SU-DHL-6 (cell line): ENCODE measurements around the gene HIBCH.

Experiments
- H2AFZ ChIP-seq: fragments of 200-600 bp; sonication (generic); 2 replicates; pipeline ENCODE4 v1.6.1; 2014; ENCODE audit warnings: low read depth, mild to moderate bottlenecking, moderate library complexity, mixed read lengths, antibody characterized with exemption, low read length; ENCODE audit not compliant: severe bottlenecking
- H3F3A ChIP-seq: fragments of 200-600 bp; shearing (Covaris generic); 2 replicates; pipeline ENCODE4 v1.6.0; 2016; ENCODE audit warnings: antibody characterized with exemption, mild to moderate bottlenecking; ENCODE audit not compliant: insufficient read depth
- H3K27ac ChIP-seq: fragments of 200-600 bp; sonication (generic); 2 replicates; pipeline ENCODE4 v1.5.1; 2016; ENCODE audit warnings: low read depth, mild to moderate bottlenecking, low read length, moderate library complexity, mixed read lengths
- H3K27me3 ChIP-seq: fragments of 200-600 bp; sonication (generic), shearing (Covaris generic); 2 replicates; pipeline ENCODE4 v1.6.0; 2014; ENCODE audit warnings: mild to moderate bottlenecking, low read length
- H3K36me3 ChIP-seq: fragments of 200-600 bp; sonication (generic); 2 replicates; pipeline ENCODE4 v1.6.1; 2014; ENCODE audit warnings: mild to moderate bottlenecking, low read length, mixed read lengths
- H3K4me2 ChIP-seq: fragments of 300-600, 200-600 bp; shearing (Covaris generic), sonication (generic); 2 replicates; pipeline ENCODE4 v1.6.0; 2014; ENCODE audit warnings: low read length, low read depth, mild to moderate bottlenecking; ENCODE audit not compliant: poor library complexity, severe bottlenecking
- H3K4me3 ChIP-seq: fragments of 200-600 bp; sonication (generic); 2 replicates; pipeline ENCODE4 v1.5.1; 2014; ENCODE audit warnings: antibody characterized with exemption, low read length, mild to moderate bottlenecking, mixed read lengths; ENCODE audit not compliant: insufficient read depth, poor library complexity, severe bottlenecking
- H3K79me2 ChIP-seq: fragments of 200-600 bp; sonication (generic); 2 replicates; pipeline ENCODE4 v1.6.1; 2014; ENCODE audit warnings: mild to moderate bottlenecking, low read length, moderate library complexity; ENCODE audit not compliant: insufficient read depth
- H3K9ac ChIP-seq: fragments of 200-600 bp; sonication (generic); 2 replicates; pipeline ENCODE4 v1.7.0; 2014; ENCODE audit warnings: mild to moderate bottlenecking, low read length
- H3K9me2 ChIP-seq: fragments of 200-600 bp; sonication (generic); replicated peaks from 2 replicates; pipeline ENCODE4 v1.6.1; 2014; ENCODE audit warnings: low read length; ENCODE audit not compliant: insufficient read depth
- H3K9me3 ChIP-seq: fragments of 200-600 bp; sonication (generic); 2 replicates; pipeline ENCODE4 v1.6.1; 2014; ENCODE audit warnings: low read length, mixed read lengths; ENCODE audit not compliant: insufficient read depth
- H4K20me1 ChIP-seq: fragments of 200-600 bp; sonication (generic); 2 replicates; pipeline ENCODE4 v1.6.1; 2014; ENCODE audit warnings: low read depth, mild to moderate bottlenecking, antibody characterized with exemption, low read length, moderate library complexity, mixed read lengths
- CTCF ChIP-seq: fragments of 200-600 bp; sonication (generic); IDR thresholded peaks from one replicate; pipeline ENCODE4 v1.5.1; 2017; ENCODE audit warnings: antibody characterized with exemption, mild to moderate bottlenecking, low read length, moderate library complexity; ENCODE audit not compliant: insufficient read depth, poor library complexity, severe bottlenecking
- EZH2phosphoT487 ChIP-seq: fragments of 200-600 bp; sonication (generic), shearing (Covaris generic); conservative IDR thresholded peaks from 2 replicates; pipeline ENCODE4 v1.6.1; 2018; ENCODE audit warnings: mild to moderate bottlenecking, antibody characterized with exemption, low read length, moderate library complexity, mixed read lengths

HIBCH gene

GRCh38 chr2:190261851-190262250, 57.8 kb downstream of the HIBCH start:
- Histone ChIP-seq H3F3A (no peaks in the 10 kb centered on the region), H3K27ac (no peak overlapping the region)

GRCh38 chr2:190256087-190256486, 63.5 kb downstream of the HIBCH start:
- Histone ChIP-seq H3K9me3 (no peaks in the 10 kb centered on the region), H3K9ac (no peak overlapping the region), H3K4me2 (no peak overlapping the region), H4K20me1 (no peaks in the 10 kb centered on the region), H3K27ac (no peak overlapping the region), H3K4me3 (no peak overlapping the region), H3K79me2 (no peaks in the 10 kb centered on the region), H3F3A (no peaks in the 10 kb centered on the region), H3K27me3 (no peaks in the 10 kb centered on the region), H2AFZ (no peak overlapping the region), H3K36me3 (peaks cover 29% of the 10 kb centered on the region), H3K9me2 (no peaks in the 10 kb centered on the region)
- TF ChIP-seq CTCF (no peak), EZH2phosphoT487 (no peak)

More at GRCh38 chr2:190261851-190262250, 57.8 kb downstream of the HIBCH start:
- no peaks in the 10 kb centered on the region for H3K9me2 ChIP-seq
- peaks cover 31% of the 10 kb centered on the region for H3K36me3 ChIP-seq
- H3K27me3 ChIP-seq: no peaks in the 10 kb centered on the region
- no peaks in the 10 kb centered on the region for H3K9me3 ChIP-seq
- no peak for TF ChIP-seq CTCF
- TF ChIP-seq EZH2phosphoT487: no peak
- no peak overlapping the region for H2AFZ ChIP-seq
- H3K4me2 ChIP-seq: no peak overlapping the region
- H3K9ac ChIP-seq: no peak overlapping the region
- no peak overlapping the region for H3K4me3 ChIP-seq
- H3K79me2 ChIP-seq: no peaks in the 10 kb centered on the region
- H4K20me1 ChIP-seq: no peaks in the 10 kb centered on the region

GRCh38 chr2:190255676-190256075, 64.0 kb downstream of the HIBCH start:
- Histone ChIP-seq H3K9ac (no peak overlapping the region), H3K4me2 (no peak overlapping the region), H3K9me2 (no peaks in the 10 kb centered on the region), H3K36me3 (peaks cover 26% of the 10 kb centered on the region), H3K9me3 (no peaks in the 10 kb centered on the region), H3F3A (no peaks in the 10 kb centered on the region), H3K27me3 (no peaks in the 10 kb centered on the region), H2AFZ (no peak overlapping the region), H4K20me1 (no peaks in the 10 kb centered on the region), H3K79me2 (no peaks in the 10 kb centered on the region), H3K27ac (no peak overlapping the region), H3K4me3 (no peak overlapping the region)
- TF ChIP-seq EZH2phosphoT487: no peak
- no peak for TF ChIP-seq CTCF
